GM23338 (cell line): Measurements from ENCODE around the gene ZNF792. TPM values are rescaled to one million over a fixed set of nuclear protein-coding genes. Genes with fewer than 3 reads are reported as not detected.
A peak's percentile ranks its signal among the peaks of the same experiment; 100 is the strongest.

Experiments used
- ATAC-seq: fragments of 200-7000 bp; cut with Tn5 transposase; 3 replicates; pipeline ENCODE4 v1.9.1; 2020
- DNase-seq: peaks from one replicate; pipeline ENCODE4 v3.0.0-alpha.2; 2015; ENCODE audit warnings: low spot score
- H2AFZ ChIP-seq: fragments of 200-600 bp; sonication (generic); 2 replicates; pipeline ENCODE4 v1.8.0; 2016; ENCODE audit warnings: antibody characterized with exemption, mild to moderate bottlenecking, moderate library complexity
- H3F3A ChIP-seq: fragments of 200-600 bp; sonication (generic); replicated peaks from 2 replicates; pipeline ENCODE4 v1.8.0; 2017; ENCODE audit warnings: antibody characterized with exemption, mixed run types, low read depth
- H3K27ac ChIP-seq: fragments of 200-600 bp; sonication (generic); 2 replicates; pipeline ENCODE4 v1.6.1; 2016; ENCODE audit warnings: low read depth
- H3K27me3 ChIP-seq: fragments of 200-600 bp; sonication (generic); 2 replicates; pipeline ENCODE4 v1.8.0; 2016; ENCODE audit warnings: mild to moderate bottlenecking, mixed run types, moderate library complexity; ENCODE audit not compliant: insufficient read depth
- H3K36me3 ChIP-seq: fragments of 200-600 bp; sonication (generic); 2 replicates; pipeline ENCODE4 v1.8.0; 2016; ENCODE audit warnings: mild to moderate bottlenecking; ENCODE audit not compliant: insufficient read depth
- H3K4me1 ChIP-seq: fragments of 200-600 bp; sonication (generic); 2 replicates; pipeline ENCODE4 v1.8.0; 2016; ENCODE audit warnings: mild to moderate bottlenecking, moderate library complexity; ENCODE audit not compliant: insufficient read depth
- H3K4me2 ChIP-seq: fragments of 200-600 bp; sonication (generic); 2 replicates; pipeline ENCODE4 v1.7.1; 2017; ENCODE audit warnings: mixed run types
- H3K4me3 ChIP-seq: fragments of 200-600 bp; sonication (generic); 2 replicates; pipeline ENCODE4 v1.6.1; 2016; ENCODE audit warnings: mixed run types
- H3K79me2 ChIP-seq: fragments of 200-600 bp; sonication (generic); replicated peaks from 2 replicates; pipeline ENCODE4 v1.8.0; 2017; ENCODE audit warnings: mild to moderate bottlenecking; ENCODE audit not compliant: insufficient read depth
- H3K9me2 ChIP-seq: fragments of 200-600 bp; sonication (generic); 2 replicates; pipeline ENCODE4 v1.8.0; 2017; ENCODE audit not compliant: insufficient read depth
- H4K20me1 ChIP-seq: fragments of 200-600 bp; sonication (generic); replicated peaks from 2 replicates; pipeline ENCODE4 v1.8.0; 2017; ENCODE audit warnings: mild to moderate bottlenecking; ENCODE audit not compliant: insufficient read depth
- H3K27ac Mint-ChIP-seq: 2 replicates; pipeline ENCODE4 v1.8.0; 2020; ENCODE audit warnings: inconsistent platforms, mild to moderate bottlenecking, moderate library complexity, mixed read lengths
- H3K27me3 Mint-ChIP-seq: 3 replicates; pipeline ENCODE4 v1.8.0; 2022; ENCODE audit warnings: low read depth, mild to moderate bottlenecking, moderate library complexity, mixed read lengths, inconsistent platforms; ENCODE audit not compliant: insufficient read depth, poor library complexity
- H3K36me3 Mint-ChIP-seq: 3 replicates; pipeline ENCODE4 v1.8.0; 2021; ENCODE audit warnings: low read depth, mild to moderate bottlenecking, inconsistent platforms, moderate library complexity, mixed read lengths
- H3K4me1 Mint-ChIP-seq: 3 replicates; pipeline ENCODE4 v1.8.0; 2020; ENCODE audit warnings: mild to moderate bottlenecking, inconsistent platforms, mixed read lengths
- H3K4me3 Mint-ChIP-seq: 3 replicates; pipeline ENCODE4 v1.8.0; 2021; ENCODE audit warnings: moderate library complexity, mild to moderate bottlenecking, inconsistent platforms, mixed read lengths
- H3K9me3 Mint-ChIP-seq: 3 replicates; pipeline ENCODE4 v1.8.0; 2020; ENCODE audit warnings: moderate library complexity, mild to moderate bottlenecking, inconsistent platforms, mixed read lengths
- CREB1 ChIP-seq: fragments of 250-450 bp; sonication (Bioruptor Pico); IDR thresholded peaks from 2 replicates; pipeline ENCODE4 v1.5.0; 2020; ENCODE audit warnings: low read depth, mild to moderate bottlenecking, moderate library complexity
- EZH2 ChIP-seq: fragments of 200-600 bp; sonication (generic); IDR thresholded peaks from one replicate; pipeline ENCODE4 v1.8.0; 2017; ENCODE audit warnings: antibody characterized with exemption, mild to moderate bottlenecking, low read depth; ENCODE audit not compliant: unreplicated experiment
- EZH2phosphoT487 ChIP-seq: fragments of 200-600 bp; sonication (generic); IDR thresholded peaks from one replicate; pipeline ENCODE4 v1.8.1; 2018; ENCODE audit warnings: antibody characterized with exemption; ENCODE audit not compliant: unreplicated experiment
- JUNB ChIP-seq: IDR thresholded peaks from one replicate; pipeline ENCODE4 v1.6.1; 2016; ENCODE audit warnings: antibody characterized with exemption; ENCODE audit not compliant: unreplicated experiment
- NANOG ChIP-seq: IDR thresholded peaks from 2 replicates; pipeline ENCODE4 v1.6.1; 2016; ENCODE audit warnings: antibody characterized with exemption, borderline replicate concordance
- POLR2AphosphoS5 ChIP-seq: IDR thresholded peaks from 2 replicates; pipeline ENCODE4 v1.6.1; 2016; ENCODE audit warnings: antibody characterized with exemption, low read depth
- STAT1 ChIP-seq: IDR thresholded peaks from one replicate; pipeline ENCODE4 v1.6.1; 2016; ENCODE audit warnings: antibody characterized with exemption; ENCODE audit not compliant: unreplicated experiment
- ZNF114 ChIP-seq: fragments of 250-450 bp; sonication (Bioruptor Pico); IDR thresholded peaks from 2 replicates; pipeline ENCODE4 v1.5.0; 2020; ENCODE audit warnings: mild to moderate bottlenecking, moderate library complexity
- ZNF331 ChIP-seq: fragments of 250-450 bp; sonication (Bioruptor Pico); IDR thresholded peaks from 2 replicates; pipeline ENCODE4 v1.5.0; 2020; ENCODE audit warnings: low read depth, mild to moderate bottlenecking, moderate library complexity
- polyA plus RNA-seq: library from polyadenylated mRNA; unstranded; fragments of >200 nt; fragmentation: Nextera tagmentation; extraction: Ambion mirVana; gene quantifications from 2 replicates; pipeline ENCODE4 v1.2.1, GENCODE V29; 2016
- total RNA-seq: library from RNA; depleted of rRNA; stranded (reverse); fragments of >200 nt; shearing (Covaris generic); gene quantifications from 2 replicates; pipeline ENCODE4 v1.2.3, GENCODE V29; 2014
- TF ChIP-seq, protein P1 (sequence below): fragments of 250-450 bp; sonication (Bioruptor Pico); IDR thresholded peaks from 2 replicates; pipeline ENCODE4 v1.5.0; 2020; ENCODE audit warnings: mild to moderate bottlenecking, moderate library complexity
- TF ChIP-seq, protein P2 (sequence below): IDR thresholded peaks from one replicate; pipeline ENCODE4 v1.6.1; 2018; ENCODE audit warnings: antibody characterized with exemption; ENCODE audit not compliant: unreplicated experiment
- TF ChIP-seq, protein P3 (sequence below): IDR thresholded peaks from 2 replicates; pipeline ENCODE4 v1.6.1; 2016; ENCODE audit warnings: antibody characterized with exemption

Gene ZNF792
- total and polyA plus RNA-seq, 2 experiments from 2014 or later: 1.3 to 12.8 TPM

DNA sequence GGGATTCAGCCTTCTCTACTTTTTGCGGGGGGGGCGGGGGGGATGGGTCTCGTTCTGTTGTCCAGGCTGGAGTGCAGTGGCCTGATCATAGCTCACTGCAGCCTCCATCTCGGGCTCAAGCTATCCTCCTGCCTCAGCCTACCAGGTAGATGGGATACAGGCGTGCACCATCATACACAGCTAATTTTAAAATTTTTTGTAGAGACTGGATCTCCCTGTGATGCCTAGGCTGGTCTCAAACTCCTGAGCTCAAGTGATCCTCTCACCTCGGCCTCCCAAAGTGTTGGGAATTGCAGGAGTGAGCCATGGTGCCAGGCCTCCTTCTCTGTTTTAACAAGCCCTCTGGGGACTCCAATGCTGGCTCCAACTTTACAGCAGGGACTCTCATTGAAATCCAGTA is 569 bp upstream of the ZNF792 start (continued):
- TF ChIP-seq POLR2AphosphoS5: no peak
- TF ChIP-seq ZNF331 (CRISPR knock-in tag): no peak
- no peak for TF ChIP-seq EZH2
- TF ChIP-seq ZNF114 (CRISPR knock-in tag): no peak
- TF ChIP-seq CREB1: no peak
- TF ChIP-seq EZH2phosphoT487: no peak
- TF ChIP-seq STAT1: no peak
- TF ChIP-seq JUNB: no peak

DNA sequence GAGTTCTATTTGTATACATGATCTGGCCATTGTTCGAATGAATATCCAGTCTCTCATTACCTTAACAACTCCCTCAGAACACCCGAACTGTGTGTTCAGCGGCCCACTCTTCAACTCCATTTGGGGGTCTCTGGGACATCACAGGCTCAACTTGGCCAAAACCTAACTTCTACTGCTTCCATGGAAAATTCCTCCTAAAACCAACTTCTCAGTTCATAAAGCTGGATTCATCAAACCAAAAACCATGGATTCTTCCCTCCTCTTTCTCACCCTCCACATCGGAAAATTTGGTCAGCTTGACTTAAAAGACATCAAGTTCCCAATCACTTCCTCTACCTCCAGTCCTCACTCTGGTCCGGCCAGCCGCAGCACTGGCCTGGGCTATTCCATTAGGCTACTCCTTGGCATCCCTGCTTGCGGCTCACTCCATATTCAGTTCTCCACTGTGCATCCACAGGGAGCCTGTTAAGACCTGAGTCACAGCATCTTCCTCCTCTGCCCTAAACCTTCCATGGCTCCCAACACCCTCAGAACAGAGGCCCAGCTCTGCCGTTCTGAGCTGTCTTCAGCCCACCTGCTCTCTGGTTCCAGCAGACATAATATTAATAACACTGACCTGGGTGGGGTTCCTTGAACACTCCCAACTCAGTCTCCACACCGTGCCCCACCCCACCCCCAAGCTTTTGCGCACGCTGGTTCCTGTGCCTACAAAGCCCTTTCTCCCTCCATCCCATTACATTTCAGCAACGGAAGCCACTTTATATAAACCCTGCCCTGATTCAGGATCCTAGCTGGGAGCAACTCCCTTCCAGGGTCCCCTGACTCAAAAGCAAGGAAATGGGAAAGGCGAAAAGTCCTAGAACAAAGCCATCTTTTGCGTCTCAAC is 1.1 kb downstream of the ZNF792 start:
- H3K9me3 Mint-ChIP-seq: peaks cover 69% of the 10 kb centered on the region
- no peak for DNase-seq
- TF ChIP-seq STAT1 (no peak), ZNF114 (CRISPR knock-in tag) (no peak), NANOG (no peak), ZNF331 (CRISPR knock-in tag) (no peak), POLR2AphosphoS5 (no peak), CREB1 (no peak), EZH2phosphoT487 (no peak), JUNB (no peak), EZH2 (no peak)
- TF ChIP-seq, protein P1, sequence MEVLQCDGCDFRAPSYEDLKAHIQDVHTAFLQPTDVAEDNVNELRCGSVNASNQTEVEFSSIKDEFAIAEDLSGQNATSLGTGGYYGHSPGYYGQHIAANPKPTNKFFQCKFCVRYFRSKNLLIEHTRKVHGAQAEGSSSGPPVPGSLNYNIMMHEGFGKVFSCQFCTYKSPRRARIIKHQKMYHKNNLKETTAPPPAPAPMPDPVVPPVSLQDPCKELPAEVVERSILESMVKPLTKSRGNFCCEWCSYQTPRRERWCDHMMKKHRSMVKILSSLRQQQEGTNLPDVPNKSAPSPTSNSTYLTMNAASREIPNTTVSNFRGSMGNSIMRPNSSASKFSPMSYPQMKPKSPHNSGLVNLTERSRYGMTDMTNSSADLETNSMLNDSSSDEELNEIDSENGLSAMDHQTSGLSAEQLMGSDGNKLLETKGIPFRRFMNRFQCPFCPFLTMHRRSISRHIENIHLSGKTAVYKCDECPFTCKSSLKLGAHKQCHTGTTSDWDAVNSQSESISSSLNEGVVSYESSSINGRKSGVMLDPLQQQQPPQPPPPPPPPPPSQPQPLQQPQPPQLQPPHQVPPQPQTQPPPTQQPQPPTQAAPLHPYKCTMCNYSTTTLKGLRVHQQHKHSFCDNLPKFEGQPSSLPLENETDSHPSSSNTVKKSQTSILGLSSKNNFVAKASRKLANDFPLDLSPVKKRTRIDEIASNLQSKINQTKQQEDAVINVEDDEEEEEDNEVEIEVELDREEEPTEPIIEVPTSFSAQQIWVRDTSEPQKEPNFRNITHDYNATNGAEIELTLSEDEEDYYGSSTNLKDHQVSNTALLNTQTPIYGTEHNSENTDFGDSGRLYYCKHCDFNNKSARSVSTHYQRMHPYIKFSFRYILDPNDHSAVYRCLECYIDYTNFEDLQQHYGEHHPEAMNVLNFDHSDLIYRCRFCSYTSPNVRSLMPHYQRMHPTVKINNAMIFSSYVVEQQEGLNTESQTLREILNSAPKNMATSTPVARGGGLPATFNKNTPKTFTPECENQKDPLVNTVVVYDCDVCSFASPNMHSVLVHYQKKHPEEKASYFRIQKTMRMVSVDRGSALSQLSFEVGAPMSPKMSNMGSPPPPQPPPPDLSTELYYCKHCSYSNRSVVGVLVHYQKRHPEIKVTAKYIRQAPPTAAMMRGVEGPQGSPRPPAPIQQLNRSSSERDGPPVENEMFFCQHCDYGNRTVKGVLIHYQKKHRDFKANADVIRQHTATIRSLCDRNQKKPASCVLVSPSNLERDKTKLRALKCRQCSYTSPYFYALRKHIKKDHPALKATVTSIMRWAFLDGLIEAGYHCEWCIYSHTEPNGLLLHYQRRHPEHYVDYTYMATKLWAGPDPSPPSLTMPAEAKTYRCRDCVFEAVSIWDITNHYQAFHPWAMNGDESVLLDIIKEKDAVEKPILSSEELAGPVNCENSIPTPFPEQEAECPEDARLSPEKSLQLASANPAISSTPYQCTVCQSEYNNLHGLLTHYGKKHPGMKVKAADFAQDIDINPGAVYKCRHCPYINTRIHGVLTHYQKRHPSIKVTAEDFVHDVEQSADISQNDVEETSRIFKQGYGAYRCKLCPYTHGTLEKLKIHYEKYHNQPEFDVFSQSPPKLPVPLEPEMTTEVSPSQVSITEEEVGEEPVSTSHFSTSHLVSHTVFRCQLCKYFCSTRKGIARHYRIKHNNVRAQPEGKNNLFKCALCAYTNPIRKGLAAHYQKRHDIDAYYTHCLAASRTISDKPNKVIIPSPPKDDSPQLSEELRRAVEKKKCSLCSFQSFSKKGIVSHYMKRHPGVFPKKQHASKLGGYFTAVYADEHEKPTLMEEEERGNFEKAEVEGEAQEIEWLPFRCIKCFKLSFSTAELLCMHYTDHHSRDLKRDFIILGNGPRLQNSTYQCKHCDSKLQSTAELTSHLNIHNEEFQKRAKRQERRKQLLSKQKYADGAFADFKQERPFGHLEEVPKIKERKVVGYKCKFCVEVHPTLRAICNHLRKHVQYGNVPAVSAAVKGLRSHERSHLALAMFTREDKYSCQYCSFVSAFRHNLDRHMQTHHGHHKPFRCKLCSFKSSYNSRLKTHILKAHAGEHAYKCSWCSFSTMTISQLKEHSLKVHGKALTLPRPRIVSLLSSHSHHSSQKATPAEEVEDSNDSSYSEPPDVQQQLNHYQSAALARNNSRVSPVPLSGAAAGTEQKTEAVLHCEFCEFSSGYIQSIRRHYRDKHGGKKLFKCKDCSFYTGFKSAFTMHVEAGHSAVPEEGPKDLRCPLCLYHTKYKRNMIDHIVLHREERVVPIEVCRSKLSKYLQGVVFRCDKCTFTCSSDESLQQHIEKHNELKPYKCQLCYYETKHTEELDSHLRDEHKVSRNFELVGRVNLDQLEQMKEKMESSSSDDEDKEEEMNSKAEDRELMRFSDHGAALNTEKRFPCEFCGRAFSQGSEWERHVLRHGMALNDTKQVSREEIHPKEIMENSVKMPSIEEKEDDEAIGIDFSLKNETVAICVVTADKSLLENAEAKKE (CRISPR knock-in tag): no peak
- TF ChIP-seq, protein P2, sequence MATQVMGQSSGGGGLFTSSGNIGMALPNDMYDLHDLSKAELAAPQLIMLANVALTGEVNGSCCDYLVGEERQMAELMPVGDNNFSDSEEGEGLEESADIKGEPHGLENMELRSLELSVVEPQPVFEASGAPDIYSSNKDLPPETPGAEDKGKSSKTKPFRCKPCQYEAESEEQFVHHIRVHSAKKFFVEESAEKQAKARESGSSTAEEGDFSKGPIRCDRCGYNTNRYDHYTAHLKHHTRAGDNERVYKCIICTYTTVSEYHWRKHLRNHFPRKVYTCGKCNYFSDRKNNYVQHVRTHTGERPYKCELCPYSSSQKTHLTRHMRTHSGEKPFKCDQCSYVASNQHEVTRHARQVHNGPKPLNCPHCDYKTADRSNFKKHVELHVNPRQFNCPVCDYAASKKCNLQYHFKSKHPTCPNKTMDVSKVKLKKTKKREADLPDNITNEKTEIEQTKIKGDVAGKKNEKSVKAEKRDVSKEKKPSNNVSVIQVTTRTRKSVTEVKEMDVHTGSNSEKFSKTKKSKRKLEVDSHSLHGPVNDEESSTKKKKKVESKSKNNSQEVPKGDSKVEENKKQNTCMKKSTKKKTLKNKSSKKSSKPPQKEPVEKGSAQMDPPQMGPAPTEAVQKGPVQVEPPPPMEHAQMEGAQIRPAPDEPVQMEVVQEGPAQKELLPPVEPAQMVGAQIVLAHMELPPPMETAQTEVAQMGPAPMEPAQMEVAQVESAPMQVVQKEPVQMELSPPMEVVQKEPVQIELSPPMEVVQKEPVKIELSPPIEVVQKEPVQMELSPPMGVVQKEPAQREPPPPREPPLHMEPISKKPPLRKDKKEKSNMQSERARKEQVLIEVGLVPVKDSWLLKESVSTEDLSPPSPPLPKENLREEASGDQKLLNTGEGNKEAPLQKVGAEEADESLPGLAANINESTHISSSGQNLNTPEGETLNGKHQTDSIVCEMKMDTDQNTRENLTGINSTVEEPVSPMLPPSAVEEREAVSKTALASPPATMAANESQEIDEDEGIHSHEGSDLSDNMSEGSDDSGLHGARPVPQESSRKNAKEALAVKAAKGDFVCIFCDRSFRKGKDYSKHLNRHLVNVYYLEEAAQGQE: no peak
- TF ChIP-seq, protein P3, sequence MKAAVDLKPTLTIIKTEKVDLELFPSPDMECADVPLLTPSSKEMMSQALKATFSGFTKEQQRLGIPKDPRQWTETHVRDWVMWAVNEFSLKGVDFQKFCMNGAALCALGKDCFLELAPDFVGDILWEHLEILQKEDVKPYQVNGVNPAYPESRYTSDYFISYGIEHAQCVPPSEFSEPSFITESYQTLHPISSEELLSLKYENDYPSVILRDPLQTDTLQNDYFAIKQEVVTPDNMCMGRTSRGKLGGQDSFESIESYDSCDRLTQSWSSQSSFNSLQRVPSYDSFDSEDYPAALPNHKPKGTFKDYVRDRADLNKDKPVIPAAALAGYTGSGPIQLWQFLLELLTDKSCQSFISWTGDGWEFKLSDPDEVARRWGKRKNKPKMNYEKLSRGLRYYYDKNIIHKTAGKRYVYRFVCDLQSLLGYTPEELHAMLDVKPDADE: no peak

More for the DNA sequence above, 1.1 kb downstream of the ZNF792 start:
- H3K27me3 Mint-ChIP-seq: peaks cover 24% of the 10 kb centered on the region
- Histone ChIP-seq H3K9me2 (no peaks in the 10 kb centered on the region), H3K27ac (no peak overlapping the region), H3K36me3 (peaks cover 17% of the 10 kb centered on the region), H4K20me1 (no peaks in the 10 kb centered on the region), H3K27me3 (peaks cover 11% of the 10 kb centered on the region), H3F3A (0 out of 2 replicates have a peak, but pooled peaks cover 3% of the 10 kb centered on the region), H3K4me1 (peaks cover 13% of the 10 kb centered on the region), H3K79me2 (peaks cover 15% of the 10 kb centered on the region), H2AFZ (peak overlapping the region; percentile 97), H3K4me3 (peak overlapping the region; percentile 97), H3K4me2 (peak overlapping the region; percentile 97)
- peak overlapping the region; percentile 76 for H3K4me3 Mint-ChIP-seq
- peaks cover 64% of the 10 kb centered on the region for H3K36me3 Mint-ChIP-seq
- H3K4me1 Mint-ChIP-seq: peaks cover 13% of the 10 kb centered on the region
- no peak overlapping the region for H3K27ac Mint-ChIP-seq
- ATAC-seq: no peak; the same call in 1 of the 3 replicates
